ENCODE results near the gene FAM210A.

The FAM210A gene

GRCh38 chr18:13618760-13619438 is 107.5 kb downstream of the FAM210A start:
- Histone ChIP-seq H3K36me3 (ENCODE audit: control insufficient read depth in 1 of 2, insufficient read depth in 2 of 2, low read length in 2 of 2) (peaks cover 0 to 13% of the 10 kb centered on the region in 2 donors), H3K27me3 (ENCODE audit: control insufficient read depth in 1 of 2, insufficient read depth in 2 of 2, low read length in 2 of 2) (no peaks in the 10 kb centered on the region), H3K27ac (ENCODE audit: low read depth, low read length) (no peak overlapping the region), H3K4me3 (ENCODE audit: low read depth in 1 of 2, low read length in 2 of 2) (no peak overlapping the region), H3K9ac (ENCODE audit: low read depth in 1 of 2, low read length in 2 of 2) (no peak overlapping the region), H3K4me1 (ENCODE audit: control insufficient read depth in 1 of 2, insufficient read depth in 2 of 2, low read length in 2 of 2) (peaks cover 0 to 8% of the 10 kb centered on the region in 2 donors), H3K9me3 (ENCODE audit: control insufficient read depth in 1 of 2, low read length in 2 of 2) (no peaks in the 10 kb centered on the region)

- H3K27ac ChIP-seq (ENCODE audit: low read depth, low read length) = no peak overlapping the region
- H3K4me1 ChIP-seq (ENCODE audit: control insufficient read depth in 1 of 2, insufficient read depth in 2 of 2, low read length in 2 of 2) = peaks cover 0 to 8% of the 10 kb centered on the region in 2 donors
- H3K4me3 ChIP-seq (ENCODE audit: low read depth in 1 of 2, low read length in 2 of 2) = no peak overlapping the region
- H3K36me3 ChIP-seq (ENCODE audit: control insufficient read depth in 1 of 2, insufficient read depth in 2 of 2, low read length in 2 of 2) = peaks cover 0 to 9% of the 10 kb centered on the region in 2 donors
- H3K9ac ChIP-seq (ENCODE audit: low read depth in 1 of 2, low read length in 2 of 2) = no peak overlapping the region
- no peaks in the 10 kb centered on the region for H3K9me3 ChIP-seq (ENCODE audit: control insufficient read depth in 1 of 2, low read length in 2 of 2)
- no peaks in the 10 kb centered on the region for H3K27me3 ChIP-seq (ENCODE audit: control insufficient read depth in 1 of 2, insufficient read depth in 2 of 2, low read length in 2 of 2)
These were observed 108.4 kb downstream of the FAM210A start for GRCh38 chr18:13617826-13618515.

GRCh38 chr18:13616525-13617035 is 109.8 kb downstream of the FAM210A start:
- no peak overlapping the region for H3K9ac ChIP-seq (ENCODE audit: low read depth in 1 of 2, low read length in 2 of 2)
- peaks cover 6 to 8% of the 10 kb centered on the region in 2 donors for H3K4me1 ChIP-seq (ENCODE audit: control insufficient read depth in 1 of 2, insufficient read depth in 2 of 2, low read length in 2 of 2)

GRCh38 chr18:13616041-13616440 is 110.3 kb downstream of the FAM210A start:
- H3K36me3 ChIP-seq (ENCODE audit: control insufficient read depth in 1 of 2, insufficient read depth in 2 of 2, low read length in 2 of 2) = no peaks in the 10 kb centered on the region
- no peak overlapping the region for H3K4me3 ChIP-seq (ENCODE audit: low read depth in 1 of 2, low read length in 2 of 2)
- H3K27ac ChIP-seq (ENCODE audit: low read depth, low read length) = no peak overlapping the region
- H3K27me3 ChIP-seq (ENCODE audit: control insufficient read depth in 1 of 2, insufficient read depth in 2 of 2, low read length in 2 of 2) = no peaks in the 10 kb centered on the region
- H3K9ac ChIP-seq (ENCODE audit: low read depth in 1 of 2, low read length in 2 of 2) = no peak overlapping the region
- H3K9me3 ChIP-seq (ENCODE audit: control insufficient read depth in 1 of 2, low read length in 2 of 2) = no peaks in the 10 kb centered on the region
- peaks cover 8 to 11% of the 10 kb centered on the region in 2 donors for H3K4me1 ChIP-seq (ENCODE audit: control insufficient read depth in 1 of 2, insufficient read depth in 2 of 2, low read length in 2 of 2)

More at GRCh38 chr18:13616525-13617035, 109.8 kb downstream of the FAM210A start:
- H3K4me3 ChIP-seq (ENCODE audit: low read depth in 1 of 2, low read length in 2 of 2) = no peak overlapping the region
- H3K9me3 ChIP-seq (ENCODE audit: control insufficient read depth in 1 of 2, low read length in 2 of 2) = no peaks in the 10 kb centered on the region
- H3K27ac ChIP-seq (ENCODE audit: low read depth, low read length) = no peak overlapping the region
- H3K27me3 ChIP-seq (ENCODE audit: control insufficient read depth in 1 of 2, insufficient read depth in 2 of 2, low read length in 2 of 2) = no peaks in the 10 kb centered on the region
- H3K36me3 ChIP-seq (ENCODE audit: control insufficient read depth in 1 of 2, insufficient read depth in 2 of 2, low read length in 2 of 2) = no peaks in the 10 kb centered on the region

- Histone ChIP-seq H3K36me3 (ENCODE audit: control insufficient read depth in 1 of 2, insufficient read depth in 2 of 2, low read length in 2 of 2) (no peaks in the 10 kb centered on the region), H3K4me1 (ENCODE audit: control insufficient read depth in 1 of 2, insufficient read depth in 2 of 2, low read length in 2 of 2) (peaks cover 8 to 13% of the 10 kb centered on the region in 2 donors), H3K9me3 (ENCODE audit: control insufficient read depth in 1 of 2, low read length in 2 of 2) (no peaks in the 10 kb centered on the region), H3K9ac (ENCODE audit: low read depth in 1 of 2, low read length in 2 of 2) (no peak overlapping the region), H3K27me3 (ENCODE audit: control insufficient read depth in 1 of 2, insufficient read depth in 2 of 2, low read length in 2 of 2) (no peaks in the 10 kb centered on the region), H3K4me3 (ENCODE audit: low read depth in 1 of 2, low read length in 2 of 2) (no peak overlapping the region), H3K27ac (ENCODE audit: low read depth, low read length) (no peak overlapping the region)
These were observed 110.9 kb downstream of the FAM210A start for GRCh38 chr18:13615432-13615861.

- no peaks in the 10 kb centered on the region for H3K9me3 ChIP-seq (ENCODE audit: control insufficient read depth in 1 of 2, low read length in 2 of 2)
- no peaks in the 10 kb centered on the region for H3K27me3 ChIP-seq (ENCODE audit: control insufficient read depth in 1 of 2, insufficient read depth in 2 of 2, low read length in 2 of 2)
- H3K9ac ChIP-seq (ENCODE audit: low read depth in 1 of 2, low read length in 2 of 2) = no peak overlapping the region
- peaks cover 8 to 13% of the 10 kb centered on the region in 2 donors for H3K4me1 ChIP-seq (ENCODE audit: control insufficient read depth in 1 of 2, insufficient read depth in 2 of 2, low read length in 2 of 2)
- peak overlapping the region in 1 of 2 donors; percentile 18 for H3K4me3 ChIP-seq (ENCODE audit: low read depth in 1 of 2, low read length in 2 of 2)
- H3K36me3 ChIP-seq (ENCODE audit: control insufficient read depth in 1 of 2, insufficient read depth in 2 of 2, low read length in 2 of 2) = no peaks in the 10 kb centered on the region
- peak overlapping the region; percentile 8 for H3K27ac ChIP-seq (ENCODE audit: low read depth, low read length)
These were observed 111.6 kb downstream of the FAM210A start for GRCh38 chr18:13614641-13615288.

- H3K27ac ChIP-seq (ENCODE audit: low read depth, low read length) = no peak overlapping the region
- H3K4me3 ChIP-seq (ENCODE audit: low read depth in 1 of 2, low read length in 2 of 2) = peak overlapping the region; percentile 8 to 46
These were observed 112.5 kb downstream of the FAM210A start for GRCh38 chr18:13613591-13614501.

More at GRCh38 chr18:13613591-13614501, 112.5 kb downstream of the FAM210A start:
- Histone ChIP-seq H3K9ac (ENCODE audit: low read depth in 1 of 2, low read length in 2 of 2) (no peak overlapping the region), H3K4me1 (ENCODE audit: control insufficient read depth in 1 of 2, insufficient read depth in 2 of 2, low read length in 2 of 2) (peaks cover 8 to 13% of the 10 kb centered on the region in 2 donors), H3K36me3 (ENCODE audit: control insufficient read depth in 1 of 2, insufficient read depth in 2 of 2, low read length in 2 of 2) (no peaks in the 10 kb centered on the region), H3K27me3 (ENCODE audit: control insufficient read depth in 1 of 2, insufficient read depth in 2 of 2, low read length in 2 of 2) (no peaks in the 10 kb centered on the region), H3K9me3 (ENCODE audit: control insufficient read depth in 1 of 2, low read length in 2 of 2) (no peaks in the 10 kb centered on the region)

Measured in duodenal mucosa (tissue), 2 donors.